Measurements from ENCODE around the gene CELF2. TPM values are rescaled to one million over a fixed set of nuclear protein-coding genes. Genes with fewer than 3 reads are reported as not detected.

CELF2 gene
- total RNA-seq, 3 donors from 2014 or later (not counting 1 experiment from before 2014, with no cell fraction given), result 282 to 298 (median 295) TPM

- H3K4me1 Mint-ChIP-seq, result no peaks in the 10 kb centered on the region
- Histone ChIP-seq H3K36me3 (ENCODE audit: control insufficient read depth, insufficient read depth, low read length) (no peaks in the 10 kb centered on the region), H3K4me3 (ENCODE audit: low read length) (no peak overlapping the region), H3K4me1 (ENCODE audit: control insufficient read depth, insufficient read depth, low read length) (no peaks in the 10 kb centered on the region), H3K9me3 (ENCODE audit: control insufficient read depth, insufficient read depth, low read length) (no peaks in the 10 kb centered on the region), H3K27me3 (ENCODE audit: control insufficient read depth, insufficient read depth, low read length) (no peaks in the 10 kb centered on the region), H3K27ac (ENCODE audit: low read length) (no peak overlapping the region)
- no peaks in the 10 kb centered on the region for H3K36me3 Mint-ChIP-seq
- H3K27me3 Mint-ChIP-seq (ENCODE audit: low read depth in 2 of 2), result peaks cover 36 to 66% of the 10 kb centered on the region in 2 donors
- no peak for TF ChIP-seq CTCF (IDR thresholded peaks at IDR 0.05)
- no peak overlapping the region for H3K4me3 Mint-ChIP-seq
- 96% methylated on average over 2 of the region's 2 CpGs for WGBS (ENCODE audit: insufficient coverage)
- ATAC-seq (no peak), DNase-seq (no peak)
- H3K9me3 Mint-ChIP-seq, result no peaks in the 10 kb centered on the region
- no peak overlapping the region for H3K27ac Mint-ChIP-seq
- intact Hi-C loops (cut with micrococcal nuclease), result no loop called here
Measured at GRCh38 chr10:10975647-10976046, 42.0 kb upstream of the CELF2 start.

GRCh38 chr10:10976652-10977051 is 41.0 kb upstream of the CELF2 start:
- no peak overlapping the region for H3K4me3 ChIP-seq (ENCODE audit: low read length)
- H3K27ac ChIP-seq (ENCODE audit: low read length), result no peak overlapping the region
- peaks cover 32 to 57% of the 10 kb centered on the region in 2 donors for H3K27me3 Mint-ChIP-seq (ENCODE audit: low read depth in 2 of 2)
- no peaks in the 10 kb centered on the region for H3K9me3 Mint-ChIP-seq
- no peaks in the 10 kb centered on the region for H3K36me3 Mint-ChIP-seq
- intact Hi-C loops (cut with micrococcal nuclease), result no loop called here
- H3K4me1 Mint-ChIP-seq, result no peaks in the 10 kb centered on the region
- H3K4me3 Mint-ChIP-seq, result no peak overlapping the region
- no peaks in the 10 kb centered on the region for H3K27me3 ChIP-seq (ENCODE audit: control insufficient read depth, insufficient read depth, low read length)
- H3K27ac Mint-ChIP-seq, result no peak overlapping the region
- no peaks in the 10 kb centered on the region for H3K4me1 ChIP-seq (ENCODE audit: control insufficient read depth, insufficient read depth, low read length)
- H3K36me3 ChIP-seq (ENCODE audit: control insufficient read depth, insufficient read depth, low read length), result no peaks in the 10 kb centered on the region
- no peak for TF ChIP-seq CTCF (IDR thresholded peaks at IDR 0.05)
- DNase-seq, result no peak
- no peak for ATAC-seq
- WGBS (ENCODE audit: insufficient coverage), result 68% methylated on average over 4 of the region's 4 CpGs
- H3K9me3 ChIP-seq (ENCODE audit: control insufficient read depth, insufficient read depth, low read length), result no peaks in the 10 kb centered on the region

GRCh38 chr10:10977226-10977956 is 40.3 kb upstream of the CELF2 start:
- H3K27ac Mint-ChIP-seq, result no peak overlapping the region

More at GRCh38 chr10:10977226-10977956, 40.3 kb upstream of the CELF2 start:
- intact Hi-C loops (cut with micrococcal nuclease), result no loop called here
- no peaks in the 10 kb centered on the region for H3K4me1 Mint-ChIP-seq
- Histone ChIP-seq H3K4me1 (ENCODE audit: control insufficient read depth, insufficient read depth, low read length) (no peaks in the 10 kb centered on the region), H3K36me3 (ENCODE audit: control insufficient read depth, insufficient read depth, low read length) (no peaks in the 10 kb centered on the region), H3K4me3 (ENCODE audit: low read length) (no peak overlapping the region), H3K27me3 (ENCODE audit: control insufficient read depth, insufficient read depth, low read length) (no peaks in the 10 kb centered on the region), H3K9me3 (ENCODE audit: control insufficient read depth, insufficient read depth, low read length) (no peaks in the 10 kb centered on the region), H3K27ac (ENCODE audit: low read length) (no peak overlapping the region)
- 78% methylated on average over 1 of the region's 2 CpGs for WGBS (ENCODE audit: insufficient coverage)
- no peaks in the 10 kb centered on the region for H3K36me3 Mint-ChIP-seq
- H3K9me3 Mint-ChIP-seq, result no peaks in the 10 kb centered on the region
- DNase-seq (no peak), ATAC-seq (no peak)
- H3K27me3 Mint-ChIP-seq (ENCODE audit: low read depth in 2 of 2), result peaks cover 30 to 53% of the 10 kb centered on the region in 2 donors
- no peak overlapping the region for H3K4me3 Mint-ChIP-seq
- TF ChIP-seq CTCF (IDR thresholded peaks at IDR 0.05), result no peak
